C4-2B (cell line): ENCODE measurements around the gene EFCAB6.

Experiments used
- ZFX ChIP-seq: fragments of 450-650 bp; IDR thresholded peaks from 2 replicates; pipeline ENCODE4 v1.6.1; 2017
- TF ChIP-seq, protein P1 (sequence below): fragments of 450-650 bp; conservative IDR thresholded peaks from 2 replicates; pipeline ENCODE4 v1.5.1; 2017; ENCODE audit warnings: mild to moderate bottlenecking

DNA sequence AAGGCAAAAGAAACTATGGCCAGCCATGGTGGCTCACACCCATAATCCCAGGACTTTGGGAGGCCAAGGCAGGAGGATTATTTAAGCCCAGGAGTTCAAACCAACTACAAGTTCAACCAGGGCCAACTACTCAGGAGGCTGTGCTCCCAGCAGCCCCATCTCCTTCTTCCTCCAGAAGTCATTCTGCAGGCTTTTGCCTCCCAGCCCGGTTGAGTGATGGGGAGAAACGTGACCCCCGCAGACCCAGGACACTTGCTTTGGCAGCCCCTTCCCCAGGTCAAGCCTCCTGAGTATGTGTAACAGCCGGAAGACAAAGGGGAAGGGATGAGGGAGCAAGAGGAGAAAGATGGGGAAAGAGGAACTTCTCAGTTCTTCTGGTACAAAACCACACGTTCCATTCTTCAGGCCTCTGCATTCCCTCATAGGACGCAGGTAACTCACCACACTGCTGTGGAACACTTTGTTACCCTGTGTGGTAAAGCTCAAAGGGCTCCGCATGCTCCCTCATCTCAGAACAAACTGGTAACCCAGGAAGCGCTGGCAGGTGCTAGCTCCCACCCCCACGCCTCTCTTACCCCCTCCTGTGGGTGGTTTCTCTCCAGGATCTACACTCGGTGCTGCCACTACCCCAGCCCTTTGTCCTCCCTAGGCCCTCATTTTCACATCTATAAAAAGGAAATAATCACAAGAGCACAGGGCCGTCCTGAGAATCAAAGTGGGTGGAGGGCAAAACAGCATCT lies 46.2 kb upstream of the EFCAB6 start:
- TF ChIP-seq ZFX = no peak
- TF ChIP-seq, protein P1, sequence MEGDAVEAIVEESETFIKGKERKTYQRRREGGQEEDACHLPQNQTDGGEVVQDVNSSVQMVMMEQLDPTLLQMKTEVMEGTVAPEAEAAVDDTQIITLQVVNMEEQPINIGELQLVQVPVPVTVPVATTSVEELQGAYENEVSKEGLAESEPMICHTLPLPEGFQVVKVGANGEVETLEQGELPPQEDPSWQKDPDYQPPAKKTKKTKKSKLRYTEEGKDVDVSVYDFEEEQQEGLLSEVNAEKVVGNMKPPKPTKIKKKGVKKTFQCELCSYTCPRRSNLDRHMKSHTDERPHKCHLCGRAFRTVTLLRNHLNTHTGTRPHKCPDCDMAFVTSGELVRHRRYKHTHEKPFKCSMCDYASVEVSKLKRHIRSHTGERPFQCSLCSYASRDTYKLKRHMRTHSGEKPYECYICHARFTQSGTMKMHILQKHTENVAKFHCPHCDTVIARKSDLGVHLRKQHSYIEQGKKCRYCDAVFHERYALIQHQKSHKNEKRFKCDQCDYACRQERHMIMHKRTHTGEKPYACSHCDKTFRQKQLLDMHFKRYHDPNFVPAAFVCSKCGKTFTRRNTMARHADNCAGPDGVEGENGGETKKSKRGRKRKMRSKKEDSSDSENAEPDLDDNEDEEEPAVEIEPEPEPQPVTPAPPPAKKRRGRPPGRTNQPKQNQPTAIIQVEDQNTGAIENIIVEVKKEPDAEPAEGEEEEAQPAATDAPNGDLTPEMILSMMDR = no peak
